NCI-H2081 (cell line): Measurements from ENCODE around the gene SAMD5.

Source experiments
- DNase-seq, 2 experiments: peaks; one replicate each; lab custom pipeline; 2025; lab: John Stamatoyannopoulos, UW

Gene SAMD5

GRCh38 chr6:147567141-147567805 is 58.8 kb downstream of the SAMD5 start:
- DNase-seq, result no peak

DNA sequence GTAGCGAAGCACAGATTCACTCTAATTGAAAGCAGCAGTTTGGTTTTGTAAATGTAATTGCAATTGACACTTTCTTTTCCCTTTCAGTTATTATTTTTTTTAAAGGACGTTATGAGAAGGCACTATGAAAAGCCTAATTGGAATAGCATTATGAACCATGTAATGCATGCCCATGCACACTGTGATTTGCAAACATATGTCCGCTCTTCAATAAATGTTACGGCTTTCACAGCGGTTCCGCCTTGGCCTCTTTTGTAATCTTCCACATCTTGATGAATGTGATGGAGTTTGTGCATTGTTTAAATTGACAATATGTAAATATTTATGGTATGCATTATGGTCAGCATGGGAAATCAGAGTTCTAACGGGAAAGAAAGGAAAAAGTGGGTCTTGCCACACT is 61.3 kb downstream of the SAMD5 start:
- no peak for DNase-seq

DNA sequence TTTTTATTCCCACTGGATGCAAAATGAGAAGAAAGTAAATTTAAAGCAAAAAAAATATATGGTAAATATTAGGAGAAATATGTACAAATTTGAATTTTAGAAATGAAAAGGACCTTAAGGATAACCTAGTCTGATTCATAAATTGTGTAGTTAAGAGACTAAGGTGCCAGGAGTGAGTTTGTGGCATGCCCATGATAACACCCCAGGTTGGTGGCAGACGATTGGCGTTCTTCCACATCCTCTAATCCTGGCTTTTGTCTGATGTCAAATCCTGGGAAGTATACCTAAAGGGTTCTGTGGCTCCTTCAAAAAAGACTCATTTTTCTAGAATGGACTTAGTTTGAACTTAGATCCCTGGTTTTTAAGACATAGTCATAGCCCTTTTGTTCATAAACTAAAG is 62.2 kb downstream of the SAMD5 start:
- DNase-seq, result no peak

DNA sequence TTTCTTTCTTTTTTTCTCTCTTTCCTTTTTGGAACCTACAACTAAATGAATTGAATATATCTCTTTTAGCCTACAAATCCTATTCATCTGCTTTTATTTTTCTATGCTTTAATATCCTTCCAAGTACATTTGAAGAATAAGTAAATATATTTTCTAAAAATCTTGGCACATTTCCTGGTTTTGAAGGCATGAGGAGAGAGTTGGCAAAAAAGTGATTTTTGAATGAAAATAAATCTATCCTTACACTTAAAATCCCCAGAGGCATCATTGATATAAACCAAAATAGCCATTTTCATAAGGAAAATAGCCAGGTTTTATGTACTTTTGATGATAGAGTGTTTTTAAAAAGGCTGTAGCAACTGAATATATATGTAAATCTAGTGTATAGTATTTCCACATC is 69.0 kb downstream of the SAMD5 start:
- DNase-seq, result no peak

DNA sequence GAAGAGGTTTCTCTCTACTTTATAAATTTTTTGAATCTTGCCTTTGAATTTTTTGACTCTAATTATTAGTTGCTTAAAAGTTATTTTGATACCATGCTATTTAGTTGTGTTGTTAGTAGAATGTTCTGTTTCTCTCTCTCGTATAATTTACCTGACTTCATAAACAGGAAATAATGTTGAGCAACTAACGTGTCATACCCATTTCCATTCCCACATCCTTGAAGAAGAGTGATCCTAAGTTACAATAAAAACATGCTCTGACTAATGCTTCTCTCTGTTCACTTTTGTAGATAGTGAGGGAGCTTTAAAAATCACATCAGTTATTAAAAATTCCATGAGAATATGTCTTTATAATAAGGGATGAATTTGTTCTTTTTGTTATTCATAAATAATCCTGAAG is 69.7 kb downstream of the SAMD5 start:
- no peak for DNase-seq

DNA sequence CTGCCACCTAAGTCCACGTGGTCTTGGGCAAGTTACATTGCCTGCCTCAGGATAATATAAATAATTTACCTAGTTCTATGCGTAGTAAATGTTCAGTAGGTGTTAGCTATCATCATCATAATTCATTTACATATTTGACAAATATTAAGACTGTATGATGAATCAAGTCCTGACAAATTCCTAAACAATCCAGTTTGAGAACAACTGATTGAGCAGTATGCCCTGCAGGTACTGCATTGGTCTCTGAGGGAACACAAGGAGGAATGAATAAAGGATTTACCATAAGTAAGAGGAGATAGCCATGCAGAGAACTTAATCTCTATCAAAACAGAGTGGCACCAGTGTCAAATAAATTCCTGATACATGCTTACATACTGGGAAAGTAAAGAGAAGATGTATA is 70.4 kb downstream of the SAMD5 start:
- no peak for DNase-seq

- DNase-seq, result no peak
Measured at GRCh38 chr6:147579667-147580066, 71.2 kb downstream of the SAMD5 start.

GRCh38 chr6:147582991-147583390 is 74.5 kb downstream of the SAMD5 start:
- DNase-seq, result no peak

DNA sequence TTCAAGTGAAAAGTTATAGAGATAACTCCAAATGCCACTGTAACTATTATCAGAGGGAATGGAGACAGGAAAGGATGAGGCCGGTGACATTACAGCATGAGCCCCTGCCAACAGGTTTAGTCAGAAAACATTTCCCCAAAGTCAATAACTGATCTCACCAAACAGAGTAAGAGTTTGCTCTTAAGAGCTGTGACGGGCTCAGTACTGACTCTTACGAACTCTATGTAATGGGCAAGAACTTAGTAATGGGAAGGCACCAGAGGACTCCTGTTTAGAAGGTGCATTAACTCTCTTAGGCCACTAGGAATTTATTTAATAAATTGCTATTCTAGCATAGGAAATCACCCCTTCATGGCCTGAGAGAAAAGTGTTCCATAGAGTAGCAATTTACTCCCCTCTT is 76.8 kb downstream of the SAMD5 start:
- no peak for DNase-seq

DNA sequence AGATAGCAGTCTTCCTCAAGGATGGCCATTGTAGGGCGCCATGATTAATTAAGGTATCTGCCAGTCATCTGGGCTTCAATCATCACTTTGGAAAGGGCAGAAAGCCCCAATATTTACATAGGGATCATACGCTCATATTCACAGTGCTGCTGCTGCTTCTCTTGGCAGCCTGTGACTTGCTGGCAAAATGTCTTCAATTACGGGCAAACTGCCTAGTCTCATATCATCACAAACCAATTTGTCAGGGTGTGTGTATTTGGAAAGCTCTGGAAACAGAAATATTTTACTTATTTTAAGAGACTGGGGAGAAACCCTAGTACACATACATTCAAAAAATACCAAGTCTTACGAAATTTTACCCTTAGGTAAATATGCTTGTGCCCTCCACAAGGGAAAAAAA is 77.6 kb downstream of the SAMD5 start:
- peak; percentile 17 to 66 for DNase-seq

- DNase-seq, result no peak
Measured at GRCh38 chr6:147587907-147588306, 79.4 kb downstream of the SAMD5 start.

- DNase-seq, result no peak
Measured at GRCh38 chr6:147588469-147588868, 80.0 kb downstream of the SAMD5 start.

- no peak for DNase-seq
Measured at GRCh38 chr6:147589739-147590250, 81.3 kb downstream of the SAMD5 start.

DNA sequence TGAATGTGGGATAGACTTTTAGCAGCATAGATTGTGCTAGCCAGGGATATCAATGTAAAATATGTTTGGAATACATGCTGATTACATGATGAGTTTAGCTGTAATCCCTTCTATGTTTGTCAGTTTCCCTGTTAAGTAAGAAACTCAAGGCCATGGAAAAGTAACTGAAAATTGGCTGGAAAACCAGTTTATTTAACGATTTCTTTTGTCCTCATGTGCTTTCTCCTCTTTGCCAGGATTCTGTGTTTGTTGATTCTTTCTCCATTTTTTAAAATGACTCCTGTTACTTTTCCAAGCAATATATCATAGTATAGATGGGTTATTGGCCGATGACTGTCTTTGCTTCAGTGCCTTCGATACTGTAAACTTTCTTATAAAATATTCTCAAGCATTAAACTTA is 87.5 kb downstream of the SAMD5 start:
- DNase-seq, result no peak

- DNase-seq, result no peak
Measured at GRCh38 chr6:147603392-147604081, 95.0 kb downstream of the SAMD5 start.

DNA sequence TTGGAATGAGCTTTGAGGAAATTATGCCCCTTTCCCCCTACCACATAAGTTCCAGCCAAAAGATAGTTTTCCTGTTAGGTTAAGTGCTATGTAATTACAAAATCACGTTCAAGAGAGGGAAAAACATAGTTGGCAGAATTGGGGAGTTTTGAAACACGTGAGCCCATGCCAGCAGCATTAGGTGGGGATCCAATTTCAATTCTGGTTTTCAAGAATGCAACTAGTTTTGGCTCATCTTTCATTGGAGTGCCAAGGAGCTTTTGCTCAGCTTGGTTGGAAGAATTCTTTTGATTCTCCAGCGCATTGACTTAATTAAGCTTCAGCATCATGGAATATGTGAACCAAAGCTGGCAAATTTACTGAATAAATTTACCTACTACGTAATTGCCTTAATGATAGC is 95.9 kb downstream of the SAMD5 start:
- DNase-seq, result no peak

DNA sequence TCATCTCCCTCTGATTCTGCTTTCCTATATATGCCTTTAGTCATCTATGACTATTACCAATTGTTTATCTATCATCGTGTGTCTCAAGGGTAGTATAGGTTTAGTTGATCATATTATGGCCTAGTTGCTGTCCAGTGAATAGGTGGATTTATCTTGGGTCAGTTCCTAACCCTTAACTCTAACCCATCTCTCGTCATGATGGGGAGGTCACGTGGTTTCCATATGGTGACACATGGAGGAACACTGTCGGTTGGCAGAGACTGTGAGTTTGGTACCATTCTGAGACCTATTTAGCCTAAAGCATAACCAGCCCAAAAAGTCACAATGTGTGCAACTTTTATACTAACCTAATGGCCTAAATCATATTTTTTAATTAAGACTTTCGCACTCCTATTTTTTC is 103.5 kb downstream of the SAMD5 start:
- no peak for DNase-seq

DNA sequence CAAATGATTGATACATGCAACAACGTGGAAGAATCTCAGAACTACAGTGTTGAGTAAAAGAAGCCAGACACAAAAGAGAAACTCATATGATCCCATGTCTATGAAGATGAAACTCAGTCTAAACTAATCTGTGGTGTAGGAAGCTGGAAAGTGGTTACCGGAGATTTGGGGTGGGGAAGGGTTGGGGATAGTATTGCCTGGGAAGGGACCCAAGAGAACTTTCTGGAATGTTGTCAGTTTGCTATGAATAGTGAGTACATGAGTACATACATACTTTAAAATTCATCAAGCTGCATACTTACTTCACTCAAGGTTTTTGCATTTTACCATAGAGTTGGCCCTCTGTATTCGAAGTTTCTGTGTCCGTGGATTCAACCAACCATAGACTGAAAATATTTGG is 106.0 kb downstream of the SAMD5 start:
- DNase-seq, result no peak

- DNase-seq, result no peak
Measured at GRCh38 chr6:147615659-147616456, 107.4 kb downstream of the SAMD5 start.

GRCh38 chr6:147617366-147617765 is 108.9 kb downstream of the SAMD5 start:
- DNase-seq, result no peak

- no peak for DNase-seq
Measured at GRCh38 chr6:147618457-147618856, 110.0 kb downstream of the SAMD5 start.

GRCh38 chr6:147618927-147619326 is 110.4 kb downstream of the SAMD5 start:
- DNase-seq, result no peak
